Right lobe of liver (tissue), 4 donors: ENCODE measurements around the gene TIFAB.

Experiments used
- CTCF ChIP-seq, 4 donors: fragments of 200-600 bp in 3 of 4; fragments of 450-650 bp in 1 of 4; IDR thresholded peaks; one replicate each; pipeline versions ENCODE4 v1.5.1 to v1.8.0; 2016 to 2022; ENCODE audit warnings: antibody characterized with exemption in 4 of 4, mild to moderate bottlenecking in 2 of 4
- POLR2A ChIP-seq: fragments of 450-650 bp; IDR thresholded peaks from one replicate; pipeline ENCODE4 v1.6.1; 2017; ENCODE audit warnings: antibody characterized with exemption, mild to moderate bottlenecking
- donor health status: DM: no; HTN: no; CAD: no.
- donor health status: DM: no; HTN: no; CAD: no.
- donor health status: DM: no; HTN: yes; CAD: no.

- TF ChIP-seq CTCF (IDR thresholded peaks at IDR 0.05) = no peak
- TF ChIP-seq POLR2A = no peak
Measured at GRCh38 chr5:135483254-135483653, 31.1 kb upstream of the TIFAB start.
